Lower lobe of right lung (tissue), 2 donors: ENCODE data around the gene SGSM1. TPM values are rescaled to one million over a fixed set of nuclear protein-coding genes. Genes with fewer than 3 reads are reported as not detected.

Source experiments
- ATAC-seq, 2 donors: fragments of 200-7000 bp; cut with Tn5 transposase; one replicate each; pipeline ENCODE4 v1.9.1; 2020 to 2022; ENCODE audit warnings: mild to moderate bottlenecking in 2 of 2, moderate library complexity in 2 of 2
- DNase-seq: peaks from one replicate; pipeline ENCODE4 v3.0.0-alpha.2; 2020
- H3K27ac ChIP-seq: fragments of 200-600 bp; one replicate; pipeline ENCODE4 v1.8.0; 2022
- H3K27me3 ChIP-seq: fragments of 200-600 bp; one replicate; pipeline ENCODE4 v1.8.0; 2022; ENCODE audit warnings: low read depth
- H3K36me3 ChIP-seq: fragments of 200-600 bp; one replicate; pipeline ENCODE4 v1.8.0; 2022; ENCODE audit warnings: mild to moderate bottlenecking
- H3K4me1 ChIP-seq: fragments of 200-600 bp; one replicate; pipeline ENCODE4 v1.8.0; 2022
- H3K4me3 ChIP-seq: fragments of 200-600 bp; one replicate; pipeline ENCODE4 v1.8.0; 2022; ENCODE audit warnings: mild to moderate bottlenecking
- H3K9me3 ChIP-seq: fragments of 200-600 bp; one replicate; pipeline ENCODE4 v1.8.0; 2022
- CTCF ChIP-seq: fragments of 200-600 bp; IDR thresholded peaks from one replicate; pipeline ENCODE4 v1.8.0; 2022; ENCODE audit warnings: antibody characterized with exemption, mild to moderate bottlenecking
- intact Hi-C: fragments of 100-400 bp; cut with DNase I; formaldehyde crosslinking; loops from one replicate; pipeline ENCODE4 v1.11.0; 2022
- total RNA-seq: library from RNA; stranded (reverse); fragmentation: NEBNext Ultra II Directional; extraction: Animal tissue kit (Norgen Biotek cat#: 25700); gene quantifications from one replicate; pipeline ENCODE4 v1.2.1, GENCODE V29; 2021
- donor health status: DM: no; HTN: yes; CAD: no; lungs with severe emphysema.

The SGSM1 gene
- total RNA-seq, 1 donor from 2014 or later = 2.9 TPM

GRCh38 chr22:24975125-24975640, 169.2 kb downstream of the SGSM1 start:
- no peak overlapping the region for H3K27ac ChIP-seq
- no peak for TF ChIP-seq CTCF
- H3K4me3 ChIP-seq = no peak overlapping the region
- H3K27me3 ChIP-seq = no peaks in the 10 kb centered on the region
- H3K4me1 ChIP-seq = peaks cover 35% of the 10 kb centered on the region
- H3K9me3 ChIP-seq = no peaks in the 10 kb centered on the region
- H3K36me3 ChIP-seq = no peaks in the 10 kb centered on the region
- intact Hi-C loops = no loop called here
- DNase-seq (no peak), ATAC-seq (no peak)

- Histone ChIP-seq H3K27ac (peak overlapping the region; percentile 75), H3K9me3 (no peaks in the 10 kb centered on the region), H3K4me1 (peaks cover 35% of the 10 kb centered on the region), H3K27me3 (no peaks in the 10 kb centered on the region), H3K36me3 (no peaks in the 10 kb centered on the region), H3K4me3 (no peak overlapping the region)
- TF ChIP-seq CTCF = no peak
- no peak for DNase-seq
- no peak for ATAC-seq
- intact Hi-C loops = no loop called here
Observed at GRCh38 chr22:24975813-24976341, 169.9 kb downstream of the SGSM1 start.

- intact Hi-C loops = no loop called here
- DNase-seq = no peak
- H3K4me1 ChIP-seq = peaks cover 35% of the 10 kb centered on the region
Observed at GRCh38 chr22:24976442-24977218, 170.6 kb downstream of the SGSM1 start.

More at GRCh38 chr22:24976442-24977218, 170.6 kb downstream of the SGSM1 start:
- ATAC-seq = no peak
- Histone ChIP-seq H3K27ac (peak overlapping the region; percentile 75), H3K36me3 (no peaks in the 10 kb centered on the region), H3K4me3 (no peak overlapping the region), H3K27me3 (no peaks in the 10 kb centered on the region), H3K9me3 (no peaks in the 10 kb centered on the region)
- no peak for TF ChIP-seq CTCF

Other genes with a start within 250 kb of the SGSM1 start
- 10.2 TPM for gene LRRC75B, start 213.1 kb upstream of the SGSM1 start, total RNA-seq
- gene GGT1, start 203.0 kb upstream of the SGSM1 start, total RNA-seq = 65.1 TPM
- not detected for gene PIWIL3, start 31.5 kb upstream of the SGSM1 start, total RNA-seq
- gene LHFPL7, start 140.5 kb downstream of the SGSM1 start, total RNA-seq = not detected
- gene KIAA1671, start 146.5 kb downstream of the SGSM1 start, total RNA-seq = 40.7 TPM